HG03280 (cell line): ENCODE data around the gene AGBL2.
"Not testable (repeated sequence)": the region's sequence is repeated elsewhere in the genome, so short reads cannot be mapped to it uniquely, and the experiment has no call there.

ENCODE experiments used
- ATAC-seq: cut with Tn5 transposase; IDR thresholded peaks from one replicate; pipeline ENCODE4 v1.9.1; 2021; ENCODE audit warnings: mild to moderate bottlenecking, moderate library complexity; ENCODE audit not compliant: unreplicated experiment

The AGBL2 gene

GRCh38 chr11:47636331-47636730, 78.8 kb downstream of the AGBL2 start:
- ATAC-seq, result not testable (repeated sequence)

GRCh38 chr11:47631473-47631872, 83.7 kb downstream of the AGBL2 start:
- no peak for ATAC-seq

GRCh38 chr11:47628026-47628425, 87.1 kb downstream of the AGBL2 start:
- ATAC-seq, result no peak

GRCh38 chr11:47626234-47626633, 88.9 kb downstream of the AGBL2 start:
- no peak for ATAC-seq

GRCh38 chr11:47620836-47621378, 94.3 kb downstream of the AGBL2 start:
- ATAC-seq, result no peak

GRCh38 chr11:47617417-47617809, 97.8 kb downstream of the AGBL2 start:
- no peak for ATAC-seq

- ATAC-seq, result no peak
Observed at GRCh38 chr11:47616726-47617416, 98.3 kb downstream of the AGBL2 start.

- no peak for ATAC-seq
Observed at GRCh38 chr11:47615249-47615648, 99.9 kb downstream of the AGBL2 start.

GRCh38 chr11:47611348-47611794, 103.8 kb downstream of the AGBL2 start:
- peak; percentile 80 for ATAC-seq

- no peak for ATAC-seq
Observed at GRCh38 chr11:47609675-47610074, 105.5 kb downstream of the AGBL2 start.
